C4-2B (cell line): ENCODE data around the gene FRMD3.

Experiments
- ZFX ChIP-seq: fragments of 450-650 bp; IDR thresholded peaks from 2 replicates; pipeline ENCODE4 v1.6.1; 2017
- TF ChIP-seq, protein P1 (sequence below): fragments of 450-650 bp; conservative IDR thresholded peaks from 2 replicates; pipeline ENCODE4 v1.5.1; 2017; ENCODE audit warnings: mild to moderate bottlenecking

DNA sequence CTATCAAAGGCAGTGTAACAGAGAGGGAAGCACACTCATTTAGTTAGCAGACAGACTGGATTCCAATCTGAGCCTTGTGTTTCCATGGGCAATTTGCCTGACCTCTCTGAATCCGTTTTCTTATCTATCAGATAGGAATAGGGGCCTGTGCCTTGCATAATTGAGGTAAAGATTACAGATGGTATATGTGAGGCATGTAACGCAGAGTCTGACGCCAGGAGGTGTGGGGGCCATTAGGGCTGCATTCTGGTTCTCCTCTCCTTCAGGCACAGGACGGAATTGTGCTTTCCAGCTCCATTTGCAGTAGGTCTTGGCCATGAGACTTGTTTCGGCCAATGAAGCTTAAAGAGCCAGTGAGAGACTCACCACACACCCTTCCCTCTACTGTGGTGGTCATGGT lies 97.6 kb downstream of the FRMD3 start:
- TF ChIP-seq, protein P1, sequence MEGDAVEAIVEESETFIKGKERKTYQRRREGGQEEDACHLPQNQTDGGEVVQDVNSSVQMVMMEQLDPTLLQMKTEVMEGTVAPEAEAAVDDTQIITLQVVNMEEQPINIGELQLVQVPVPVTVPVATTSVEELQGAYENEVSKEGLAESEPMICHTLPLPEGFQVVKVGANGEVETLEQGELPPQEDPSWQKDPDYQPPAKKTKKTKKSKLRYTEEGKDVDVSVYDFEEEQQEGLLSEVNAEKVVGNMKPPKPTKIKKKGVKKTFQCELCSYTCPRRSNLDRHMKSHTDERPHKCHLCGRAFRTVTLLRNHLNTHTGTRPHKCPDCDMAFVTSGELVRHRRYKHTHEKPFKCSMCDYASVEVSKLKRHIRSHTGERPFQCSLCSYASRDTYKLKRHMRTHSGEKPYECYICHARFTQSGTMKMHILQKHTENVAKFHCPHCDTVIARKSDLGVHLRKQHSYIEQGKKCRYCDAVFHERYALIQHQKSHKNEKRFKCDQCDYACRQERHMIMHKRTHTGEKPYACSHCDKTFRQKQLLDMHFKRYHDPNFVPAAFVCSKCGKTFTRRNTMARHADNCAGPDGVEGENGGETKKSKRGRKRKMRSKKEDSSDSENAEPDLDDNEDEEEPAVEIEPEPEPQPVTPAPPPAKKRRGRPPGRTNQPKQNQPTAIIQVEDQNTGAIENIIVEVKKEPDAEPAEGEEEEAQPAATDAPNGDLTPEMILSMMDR: no peak
- TF ChIP-seq ZFX: no peak
